ENCODE results near the gene LRRK1. TPM values are rescaled to one million over a fixed set of nuclear protein-coding genes. Genes with fewer than 3 reads are reported as not detected.

The LRRK1 gene, protein sequence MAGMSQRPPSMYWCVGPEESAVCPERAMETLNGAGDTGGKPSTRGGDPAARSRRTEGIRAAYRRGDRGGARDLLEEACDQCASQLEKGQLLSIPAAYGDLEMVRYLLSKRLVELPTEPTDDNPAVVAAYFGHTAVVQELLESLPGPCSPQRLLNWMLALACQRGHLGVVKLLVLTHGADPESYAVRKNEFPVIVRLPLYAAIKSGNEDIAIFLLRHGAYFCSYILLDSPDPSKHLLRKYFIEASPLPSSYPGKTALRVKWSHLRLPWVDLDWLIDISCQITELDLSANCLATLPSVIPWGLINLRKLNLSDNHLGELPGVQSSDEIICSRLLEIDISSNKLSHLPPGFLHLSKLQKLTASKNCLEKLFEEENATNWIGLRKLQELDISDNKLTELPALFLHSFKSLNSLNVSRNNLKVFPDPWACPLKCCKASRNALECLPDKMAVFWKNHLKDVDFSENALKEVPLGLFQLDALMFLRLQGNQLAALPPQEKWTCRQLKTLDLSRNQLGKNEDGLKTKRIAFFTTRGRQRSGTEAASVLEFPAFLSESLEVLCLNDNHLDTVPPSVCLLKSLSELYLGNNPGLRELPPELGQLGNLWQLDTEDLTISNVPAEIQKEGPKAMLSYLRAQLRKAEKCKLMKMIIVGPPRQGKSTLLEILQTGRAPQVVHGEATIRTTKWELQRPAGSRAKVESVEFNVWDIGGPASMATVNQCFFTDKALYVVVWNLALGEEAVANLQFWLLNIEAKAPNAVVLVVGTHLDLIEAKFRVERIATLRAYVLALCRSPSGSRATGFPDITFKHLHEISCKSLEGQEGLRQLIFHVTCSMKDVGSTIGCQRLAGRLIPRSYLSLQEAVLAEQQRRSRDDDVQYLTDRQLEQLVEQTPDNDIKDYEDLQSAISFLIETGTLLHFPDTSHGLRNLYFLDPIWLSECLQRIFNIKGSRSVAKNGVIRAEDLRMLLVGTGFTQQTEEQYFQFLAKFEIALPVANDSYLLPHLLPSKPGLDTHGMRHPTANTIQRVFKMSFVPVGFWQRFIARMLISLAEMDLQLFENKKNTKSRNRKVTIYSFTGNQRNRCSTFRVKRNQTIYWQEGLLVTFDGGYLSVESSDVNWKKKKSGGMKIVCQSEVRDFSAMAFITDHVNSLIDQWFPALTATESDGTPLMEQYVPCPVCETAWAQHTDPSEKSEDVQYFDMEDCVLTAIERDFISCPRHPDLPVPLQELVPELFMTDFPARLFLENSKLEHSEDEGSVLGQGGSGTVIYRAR (N-terminal part only)
- 1.1 and 1.2 TPM in 2 replicates for polyA plus RNA-seq (2013)

DNA sequence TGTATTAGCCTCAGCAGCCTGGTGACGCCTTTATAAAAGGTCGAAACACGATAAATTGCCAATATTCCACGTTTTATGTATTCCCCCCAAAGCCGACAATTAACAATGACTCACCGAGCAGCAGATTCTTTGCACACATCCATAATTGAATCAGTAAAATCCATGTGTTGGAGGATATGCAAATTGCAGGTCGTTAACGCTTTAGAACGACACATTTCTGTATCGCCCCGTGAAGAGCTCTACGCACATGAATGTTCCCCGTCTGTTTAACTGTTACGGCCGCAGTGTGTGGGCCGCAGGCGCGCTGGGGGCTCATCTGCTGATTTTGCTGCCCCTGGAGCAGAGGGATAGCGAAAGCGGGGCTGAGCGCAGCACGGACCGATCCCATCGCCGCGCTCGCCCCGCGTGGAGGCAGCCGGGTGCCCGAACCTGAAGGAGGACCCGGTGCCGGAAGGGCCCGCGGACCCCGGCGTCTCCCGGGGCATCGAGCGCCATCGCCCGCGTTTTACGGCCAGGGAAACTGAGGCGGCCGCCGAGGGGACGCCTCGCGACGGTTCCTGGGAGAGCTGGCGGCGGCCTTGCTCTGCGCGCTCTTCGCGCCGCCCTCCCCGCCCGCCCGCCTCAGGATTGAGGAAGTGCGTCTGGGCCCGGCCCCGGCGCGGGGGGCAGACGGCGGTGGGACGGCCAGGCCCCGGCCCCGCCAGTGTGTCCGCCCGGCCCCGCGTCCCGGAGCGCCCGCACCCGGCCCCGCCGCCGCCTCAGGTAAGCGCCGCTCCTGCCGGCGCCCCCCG lies at the start of gene LRRK1:
Gene LRRK1, plus strand, starts transcription at position 668 of the 791 bp plus-strand sequence. CDS start 5,276 bp downstream, outside the sequence.
- no CpG with 5 or more reads among the region's 87 CpGs for WGBS (ENCODE audit: extremely low coverage, insufficient coverage, insufficient read length)
- Histone ChIP-seq H3K27me3 (ENCODE audit: insufficient read depth, low read length) (peaks cover 28% of the 10 kb centered on the region), H4K8ac (ENCODE audit: low read depth, low read length) (peak within 1 kb of the TSS; percentile 73), H3K4me1 (ENCODE audit: control insufficient read depth in 1 of 2, insufficient read depth in 2 of 2, low read length in 2 of 2) (peaks cover 10 to 11% of the 10 kb centered on the region in 2 experiments), H4K12ac (ENCODE audit: low read depth, low read length) (peak within 1 kb of the TSS; percentile 70), H3K79me1 (ENCODE audit: low read length) (peaks cover 9% of the 10 kb centered on the region), H3K23ac (ENCODE audit: low read length) (no peak within 1 kb of the TSS), H3K4me3 (ENCODE audit: low read depth, low read length) (peak within 1 kb of the TSS; percentile 57), H3K4me2 (ENCODE audit: low read length) (peak within 1 kb of the TSS; percentile 74), H3K18ac (ENCODE audit: low read length) (peak within 1 kb of the TSS; percentile 58), H2AK5ac (ENCODE audit: low read length) (no peak within 1 kb of the TSS), H2AFZ (ENCODE audit: insufficient read depth, low read length, poor library complexity) (peak within 1 kb of the TSS; percentile 97), H3K9ac (ENCODE audit: low read length) (no peak within 1 kb of the TSS), H3K4ac (ENCODE audit: low read depth, low read length) (peak within 1 kb of the TSS; percentile 82), H4K91ac (ENCODE audit: low read depth, low read length) (peak within 1 kb of the TSS; percentile 83), H2BK5ac (ENCODE audit: low read depth, low read length, poor library complexity) (peak within 1 kb of the TSS; percentile 7), H3K36me3 (ENCODE audit: control insufficient read depth in 1 of 2, insufficient read depth in 2 of 2, low read length in 2 of 2) (no peaks in the 10 kb centered on the region), H3K27ac (ENCODE audit: low read depth, low read length) (no peak within 1 kb of the TSS), H2BK120ac (ENCODE audit: insufficient read depth, low read length, poor library complexity) (peak within 1 kb of the TSS; percentile 67), H2BK12ac (ENCODE audit: low read length) (peak within 1 kb of the TSS; percentile 52), H3K9me3 (ENCODE audit: insufficient read depth, low read depth, low read length) (peaks cover 2% of the 10 kb centered on the region), H3K79me2 (ENCODE audit: control insufficient read depth, insufficient read depth, low read length, poor library complexity) (peaks cover 7% of the 10 kb centered on the region), H3K14ac (ENCODE audit: low read length) (peak within 1 kb of the TSS; percentile 78)
- DNase-seq: peak; percentile 23 to 55

DNA sequence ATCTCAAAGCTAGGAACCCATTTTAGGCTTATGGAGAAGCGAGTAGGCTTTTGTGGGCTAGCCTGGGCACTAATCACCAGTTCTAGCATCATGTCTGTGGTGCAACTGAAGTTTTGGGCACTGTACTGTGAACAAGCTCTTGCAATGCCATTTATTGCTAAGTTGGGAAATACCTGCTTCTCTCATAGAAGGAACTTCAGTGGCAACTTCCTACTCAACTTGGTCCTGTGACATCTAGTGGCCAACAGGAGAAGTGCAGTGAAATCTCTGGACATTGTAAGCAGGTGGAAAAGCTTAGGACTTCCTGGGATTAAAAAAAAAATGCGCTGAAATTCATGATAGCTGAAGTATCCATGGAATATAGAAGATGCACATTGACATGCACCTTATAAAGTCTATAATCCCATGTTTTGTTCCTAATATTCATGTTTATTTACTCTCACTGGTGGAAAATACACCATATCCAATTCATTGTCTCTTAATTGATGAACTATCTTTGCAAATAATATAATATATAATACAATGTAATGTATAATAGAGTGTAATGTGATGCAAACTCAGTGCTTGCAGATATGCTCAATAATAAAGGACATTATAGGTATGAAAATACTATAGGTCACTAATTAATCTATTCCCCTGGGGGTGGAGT lies 46.0 kb upstream of the LRRK1 start:
- H3K4me2 ChIP-seq (ENCODE audit: low read length): no peak overlapping the region
- H2AK5ac ChIP-seq (ENCODE audit: low read length): no peak overlapping the region
- no peak overlapping the region for H3K27ac ChIP-seq (ENCODE audit: low read depth, low read length)
- H3K14ac ChIP-seq (ENCODE audit: low read length): no peak overlapping the region
- H3K9ac ChIP-seq (ENCODE audit: low read length): no peak overlapping the region
- H3K9me3 ChIP-seq (ENCODE audit: insufficient read depth, low read depth, low read length): no peaks in the 10 kb centered on the region
- DNase-seq: peak; percentile 73 to 97
- H2BK120ac ChIP-seq (ENCODE audit: insufficient read depth, low read length, poor library complexity): no peak overlapping the region
- no peak overlapping the region for H3K18ac ChIP-seq (ENCODE audit: low read length)
- no peaks in the 10 kb centered on the region for H3K4me1 ChIP-seq (ENCODE audit: control insufficient read depth in 1 of 2, insufficient read depth in 2 of 2, low read length in 2 of 2)
- WGBS (ENCODE audit: extremely low coverage, insufficient coverage, insufficient read length): no CpG with 5 or more reads among the region's 2 CpGs
- H3K27me3 ChIP-seq (ENCODE audit: insufficient read depth, low read length): peaks cover 5% of the 10 kb centered on the region
- H2BK5ac ChIP-seq (ENCODE audit: low read depth, low read length, poor library complexity): no peak overlapping the region
- no peak overlapping the region for H3K4me3 ChIP-seq (ENCODE audit: low read depth, low read length)
- H4K12ac ChIP-seq (ENCODE audit: low read depth, low read length): no peak overlapping the region
- H3K4ac ChIP-seq (ENCODE audit: low read depth, low read length): no peak overlapping the region
- H4K91ac ChIP-seq (ENCODE audit: low read depth, low read length): no peak overlapping the region
- H2BK12ac ChIP-seq (ENCODE audit: low read length): no peak overlapping the region
- H2AFZ ChIP-seq (ENCODE audit: insufficient read depth, low read length, poor library complexity): no peak overlapping the region
- H3K79me2 ChIP-seq (ENCODE audit: control insufficient read depth, insufficient read depth, low read length, poor library complexity): no peaks in the 10 kb centered on the region
- H4K8ac ChIP-seq (ENCODE audit: low read depth, low read length): no peak overlapping the region
- no peaks in the 10 kb centered on the region for H3K79me1 ChIP-seq (ENCODE audit: low read length)
- no peak overlapping the region for H3K23ac ChIP-seq (ENCODE audit: low read length)
- H3K36me3 ChIP-seq (ENCODE audit: control insufficient read depth in 1 of 2, insufficient read depth in 2 of 2, low read length in 2 of 2): no peaks in the 10 kb centered on the region

DNA sequence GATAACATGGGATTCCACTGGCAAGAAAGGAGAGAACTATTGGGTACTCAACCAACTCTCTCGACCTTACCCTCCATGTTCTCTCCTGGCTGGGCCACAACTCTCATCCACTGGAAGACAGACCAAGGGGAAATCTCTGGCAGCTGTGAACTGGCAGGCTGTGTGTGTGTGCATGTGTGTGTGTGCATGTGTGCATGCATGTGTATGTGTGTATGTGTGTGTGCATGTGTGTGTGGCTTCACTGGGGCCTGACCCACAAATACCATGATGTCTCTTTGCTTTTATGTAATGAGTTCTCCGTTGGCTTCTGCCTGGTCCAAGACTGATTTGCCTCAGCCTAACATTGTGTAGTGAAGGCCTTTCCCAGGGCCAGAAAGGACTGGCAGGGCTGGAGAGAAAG lies 43.7 kb upstream of the LRRK1 start:
- H3K23ac ChIP-seq (ENCODE audit: low read length): no peak overlapping the region
- no peak overlapping the region for H3K4me2 ChIP-seq (ENCODE audit: low read length)
- WGBS (ENCODE audit: extremely low coverage, insufficient coverage, insufficient read length): no CpG with 5 or more reads among the region's 2 CpGs
- H2AFZ ChIP-seq (ENCODE audit: insufficient read depth, low read length, poor library complexity): no peak overlapping the region
- no peak overlapping the region for H3K18ac ChIP-seq (ENCODE audit: low read length)
- H3K4me1 ChIP-seq (ENCODE audit: control insufficient read depth in 1 of 2, insufficient read depth in 2 of 2, low read length in 2 of 2): peaks cover 0 to 9% of the 10 kb centered on the region in 2 experiments
- no peak overlapping the region for H4K12ac ChIP-seq (ENCODE audit: low read depth, low read length)
- no peak overlapping the region for H2BK5ac ChIP-seq (ENCODE audit: low read depth, low read length, poor library complexity)
- H3K79me2 ChIP-seq (ENCODE audit: control insufficient read depth, insufficient read depth, low read length, poor library complexity): no peaks in the 10 kb centered on the region
- H3K9ac ChIP-seq (ENCODE audit: low read length): no peak overlapping the region
- no peak overlapping the region for H2AK5ac ChIP-seq (ENCODE audit: low read length)
- peaks cover 23% of the 10 kb centered on the region for H3K27me3 ChIP-seq (ENCODE audit: insufficient read depth, low read length)
- no peak for DNase-seq
- no peak overlapping the region for H3K4me3 ChIP-seq (ENCODE audit: low read depth, low read length)
- H3K27ac ChIP-seq (ENCODE audit: low read depth, low read length): no peak overlapping the region
- no peak overlapping the region for H3K4ac ChIP-seq (ENCODE audit: low read depth, low read length)
- no peak overlapping the region for H4K91ac ChIP-seq (ENCODE audit: low read depth, low read length)
- H3K79me1 ChIP-seq (ENCODE audit: low read length): no peaks in the 10 kb centered on the region
- no peak overlapping the region for H2BK120ac ChIP-seq (ENCODE audit: insufficient read depth, low read length, poor library complexity)
- H3K14ac ChIP-seq (ENCODE audit: low read length): no peak overlapping the region
- H2BK12ac ChIP-seq (ENCODE audit: low read length): no peak overlapping the region
- H4K8ac ChIP-seq (ENCODE audit: low read depth, low read length): no peak overlapping the region
- H3K9me3 ChIP-seq (ENCODE audit: insufficient read depth, low read depth, low read length): no peaks in the 10 kb centered on the region
- H3K36me3 ChIP-seq (ENCODE audit: control insufficient read depth in 1 of 2, insufficient read depth in 2 of 2, low read length in 2 of 2): no peaks in the 10 kb centered on the region

Data from trophoblast cell (in vitro differentiated cells and primary cell).